IMR-90 (cell line): ENCODE data around the gene GABBR2. TPM values are rescaled to one million over a fixed set of nuclear protein-coding genes. Genes with fewer than 3 reads are reported as not detected.

Experiments used
- ATAC-seq: fragments of 200-7000 bp; cut with Tn5 transposase; 2 replicates; pipeline ENCODE4 v1.9.1; 2020; ENCODE audit warnings: low read depth, mild to moderate bottlenecking, moderate library complexity
- BruUV-seq: library from RNA; stranded (reverse); fragments of 400-500 nt; replicated peaks from 2 replicates; lab custom pipeline; 2021; lab: Mats Ljungman, UMichigan
- CTCF ChIA-PET: fragments of 300-600 bp; formaldehyde crosslinking; extraction: SDS; loops from one replicate; lab custom pipeline; 2021; ENCODE audit warnings: antibody characterized with exemption; lab: Yijun Ruan, JAX
- POLR2A ChIA-PET: fragments of 300-600 bp; sonication (Branson Sonifier 250); formaldehyde crosslinking; loops from one replicate; lab custom pipeline; 2022; ENCODE audit warnings: antibody characterized with exemption; ENCODE audit not compliant: unreplicated experiment; lab: Charles Lee
- DNase-seq: peaks from one replicate; pipeline ENCODE4 v3.0.0; 2013
- H2AFZ ChIP-seq: replicated peaks from 2 replicates; pipeline ENCODE3; 2013; ENCODE audit warnings: low read length, mild to moderate bottlenecking; ENCODE audit not compliant: poor library complexity
- H2AK5ac ChIP-seq: 2 replicates; pipeline ENCODE4 v1.6.1; 2013; ENCODE audit warnings: low read depth, low read length, inconsistent platforms
- H2AK9ac ChIP-seq: replicated peaks from 2 replicates; pipeline ENCODE3; 2013; ENCODE audit warnings: mild to moderate bottlenecking, low read depth, low read length, moderate library complexity; ENCODE audit not compliant: poor library complexity
- H2BK120ac ChIP-seq: 2 replicates; pipeline ENCODE4 v1.6.1; 2013; ENCODE audit warnings: low read depth, low read length, inconsistent platforms
- H2BK15ac ChIP-seq: 3 replicates; pipeline ENCODE4 v1.6.1; 2013; ENCODE audit warnings: low read depth, low read length, inconsistent platforms
- H2BK20ac ChIP-seq: 2 replicates; pipeline ENCODE4 v1.6.1; 2013; ENCODE audit warnings: low read depth, mild to moderate bottlenecking, inconsistent platforms, low read length, moderate library complexity
- H2BK5ac ChIP-seq: 2 replicates; pipeline ENCODE4 v1.6.1; 2013; ENCODE audit warnings: mild to moderate bottlenecking, low read depth, low read length, inconsistent platforms; ENCODE audit not compliant: poor library complexity, severe bottlenecking
- H3K14ac ChIP-seq: replicated peaks from 2 replicates; pipeline ENCODE4 v1.6.1; 2013; ENCODE audit warnings: low read depth, low read length, inconsistent platforms
- H3K18ac ChIP-seq: 2 replicates; pipeline ENCODE4 v1.6.1; 2013; ENCODE audit warnings: low read depth, low read length, control low read depth
- H3K23ac ChIP-seq: 2 replicates; pipeline ENCODE4 v1.6.1; 2013; ENCODE audit warnings: low read depth, low read length, inconsistent platforms
- H3K27ac ChIP-seq: 2 replicates; pipeline ENCODE4 v1.5.1; 2013; ENCODE audit warnings: mild to moderate bottlenecking, control low read depth, low read length; ENCODE audit not compliant: insufficient read depth
- H3K27me3 ChIP-seq: 2 replicates; pipeline ENCODE4 v1.6.1; 2013; ENCODE audit warnings: low read length; ENCODE audit not compliant: control insufficient read depth, insufficient read depth
- H3K36me3 ChIP-seq: 2 replicates; pipeline ENCODE4 v1.6.1; 2013; ENCODE audit warnings: low read length, mixed read lengths; ENCODE audit not compliant: control insufficient read depth, insufficient read depth
- H3K4ac ChIP-seq: 2 replicates; pipeline ENCODE4 v1.6.1; 2013; ENCODE audit warnings: low read depth, low read length, inconsistent platforms
- H3K4me1 ChIP-seq: 2 replicates; pipeline ENCODE4 v1.6.1; 2013; ENCODE audit warnings: low read length, mixed read lengths; ENCODE audit not compliant: control insufficient read depth, insufficient read depth
- H3K4me2 ChIP-seq: 2 replicates; pipeline ENCODE4 v1.6.1; 2013; ENCODE audit warnings: low read depth, mild to moderate bottlenecking, control low read depth, low read length, moderate library complexity
- H3K4me3 ChIP-seq: 2 replicates; pipeline ENCODE4 v1.5.1; 2013; ENCODE audit warnings: low read depth, mild to moderate bottlenecking, control low read depth, low read length, moderate library complexity; ENCODE audit not compliant: insufficient read depth
- H3K56ac ChIP-seq: 2 replicates; pipeline ENCODE4 v1.6.1; 2013; ENCODE audit warnings: low read length, inconsistent platforms; ENCODE audit not compliant: insufficient read depth; ENCODE audit errors: extremely low read depth
- H3K79me1 ChIP-seq, 2 experiments: 2 replicates each; pipeline ENCODE4 v1.6.1; 2013; ENCODE audit warnings: low read length in 2 of 2, inconsistent platforms in 1 of 2, low read depth in 1 of 2
- H3K9ac ChIP-seq: 2 replicates; pipeline ENCODE4 v1.6.1; 2013; ENCODE audit warnings: low read depth, low read length, control low read depth
- H3K9me1 ChIP-seq: 2 replicates; pipeline ENCODE4 v1.6.1; 2013; ENCODE audit warnings: low read length, inconsistent platforms; ENCODE audit not compliant: insufficient read depth
- H3K9me3 ChIP-seq: 2 replicates; pipeline ENCODE4 v1.6.1; 2013; ENCODE audit warnings: low read length; ENCODE audit not compliant: control insufficient read depth, insufficient read depth
- H4K20me1 ChIP-seq: 2 replicates; pipeline ENCODE4 v1.6.1; 2013; ENCODE audit warnings: low read length, inconsistent platforms; ENCODE audit not compliant: insufficient read depth
- H4K5ac ChIP-seq: 2 replicates; pipeline ENCODE4 v1.6.1; 2013; ENCODE audit warnings: mild to moderate bottlenecking, low read depth, low read length, control low read depth
- H4K8ac ChIP-seq, 2 experiments: 2 replicates each; pipeline ENCODE4 v1.6.1; 2013; ENCODE audit warnings: low read depth in 2 of 2, low read length in 2 of 2, control low read depth in 1 of 2, inconsistent platforms in 1 of 2
- H4K91ac ChIP-seq: 2 replicates; pipeline ENCODE4 v1.6.1; 2013; ENCODE audit warnings: low read depth, low read length, inconsistent platforms; ENCODE audit not compliant: insufficient read depth
- CEBPB ChIP-seq: IDR thresholded peaks from 2 replicates; pipeline ENCODE4 v1.6.1; 2012; ENCODE audit warnings: low read depth, low read length, improper control_type of control experiment
- FOS ChIP-seq: fragments of 150-350 bp; IDR thresholded peaks from 2 replicates; pipeline ENCODE4 v1.6.1; 2016; ENCODE audit warnings: low read depth, low read length
- MAFK ChIP-seq: IDR thresholded peaks from 2 replicates; pipeline ENCODE4 v1.6.1; 2012; ENCODE audit warnings: low read depth, low read length, improper control_type of control experiment
- MXI1 ChIP-seq: IDR thresholded peaks from 2 replicates; pipeline ENCODE4 v1.6.1; 2012; ENCODE audit warnings: low read depth, mild to moderate bottlenecking, low read length, moderate library complexity, borderline replicate concordance
- NFE2L2 ChIP-seq: fragments of 150-350 bp; IDR thresholded peaks from 2 replicates; pipeline ENCODE4 v1.6.1; 2016; ENCODE audit warnings: low read depth, mild to moderate bottlenecking, low read length
- RCOR1 ChIP-seq: IDR thresholded peaks from 2 replicates; pipeline ENCODE4 v1.6.1; 2012; ENCODE audit warnings: mild to moderate bottlenecking, low read length, improper control_type of control experiment; ENCODE audit not compliant: insufficient replicate concordance
- RFX5 ChIP-seq: IDR thresholded peaks from 2 replicates; pipeline ENCODE4 v1.8.0; 2012; ENCODE audit warnings: low read depth, mild to moderate bottlenecking, low read length, moderate library complexity
- WGBS, 2 experiments: methylation state at CpG; one replicate each; pipeline versions ENCODE4 v1.1.5 to v1.1.7; 2013; ENCODE audit warnings: missing lambda C conversion rate in 2 of 2; ENCODE audit not compliant: insufficient read length in 1 of 2; ENCODE audit errors: extremely low coverage in 2 of 2; 5-methylcytosine and 5-hydroxymethylcytosine counted together
- dilution Hi-C: fragments of 300-500 bp; cut with HindIII; formaldehyde crosslinking; loops from one replicate; pipeline ENCODE4 v1.14.3; 2018; ENCODE audit warnings: low sequenced_read_pairs; ENCODE audit not compliant: unreplicated experiment
- in situ Hi-C: fragments of 300-500 bp; cut with MboI; formaldehyde crosslinking; loops from 3 replicates; pipeline ENCODE4 v1.14.3; 2019; ENCODE audit warnings: low sequenced_read_pairs, inconsistent platforms, mixed read lengths
- intact Hi-C: fragments of 100-400 bp; cut with micrococcal nuclease; formaldehyde crosslinking; loops from 2 replicates; pipeline ENCODE4 v1.10.0; 2022
- polyA plus RNA-seq, 3 experiments: library from polyadenylated mRNA; depleted of rRNA; stranded (reverse); fragments of >200 nt; gene quantifications; 2 replicates each; pipeline ENCODE4 v1.2.3, GENCODE V29; 2012; ENCODE audit warnings: low replicate concordance in 1 of 3
- total RNA-seq: library from RNA; depleted of rRNA; stranded (reverse); fragments of >200 nt; gene quantifications from 2 replicates; pipeline ENCODE4 v1.2.3, GENCODE V29; 2012
- TF ChIP-seq, protein P1 (sequence below): conservative IDR thresholded peaks from 2 replicates; pipeline ENCODE4 v1.5.1; 2012; ENCODE audit warnings: mild to moderate bottlenecking, low read depth, low read length, improper control_type of control experiment
- TF ChIP-seq, protein P2 (sequence below): fragments of 150-350 bp; IDR thresholded peaks from 2 replicates; pipeline ENCODE4 v1.6.1; 2017; ENCODE audit warnings: mild to moderate bottlenecking, antibody characterized with exemption, low read length, low read depth

Gene GABBR2
- total and polyA plus RNA-seq, 2 of the 4 experiments (the other 2 are of a cell fraction), result 14.2 to 20.3 TPM

DNA sequence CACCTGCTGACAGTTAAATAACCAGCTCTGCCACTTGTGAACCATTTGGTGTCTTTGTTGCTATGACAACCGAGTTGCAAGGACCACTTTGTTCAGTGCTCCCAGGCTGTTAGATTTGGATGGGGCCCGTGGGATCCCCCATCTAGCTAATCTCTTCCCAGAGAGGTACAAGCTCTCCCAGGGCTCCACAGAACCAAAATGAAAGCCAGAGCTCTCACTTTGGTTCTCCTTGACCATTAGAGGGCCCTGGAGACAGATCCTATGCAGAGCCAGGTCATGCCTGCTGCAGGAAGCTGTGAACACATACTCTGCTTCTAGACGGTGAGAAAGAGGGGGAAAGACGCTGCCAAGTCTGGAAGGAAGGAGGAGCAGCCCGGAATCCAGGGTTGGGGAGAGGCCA, 224.6 kb downstream of the GABBR2 start (continued):
- no peak for TF ChIP-seq NFE2L2

DNA sequence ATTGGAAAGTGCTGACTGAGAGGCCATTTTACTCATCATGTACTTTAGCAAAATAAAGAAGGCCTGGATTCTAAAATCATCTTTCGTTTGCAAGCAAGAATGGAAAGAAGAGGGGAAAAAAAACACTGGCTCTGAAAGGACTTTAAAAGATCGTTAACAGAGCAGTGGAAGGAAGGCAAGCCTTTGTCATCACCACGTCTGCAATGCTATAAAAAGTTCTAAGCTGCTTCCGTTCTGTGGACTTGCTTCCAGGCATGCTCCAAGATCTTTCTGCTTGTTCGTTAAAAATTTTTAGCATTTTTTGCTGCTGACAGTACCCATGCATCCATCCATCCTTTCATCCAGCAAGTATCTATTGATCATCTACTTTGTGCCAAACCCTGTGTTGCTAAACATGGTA, 226.5 kb downstream of the GABBR2 start:
- Histone ChIP-seq H3K9ac (no peak overlapping the region), H2BK5ac (peak overlapping the region; percentile 59), H3K4me2 (no peak overlapping the region), H3K4me3 (no peak overlapping the region), H2BK15ac (no peak overlapping the region), H3K56ac (no peak overlapping the region), H4K91ac (no peak overlapping the region), H3K14ac (0 out of 2 replicates have a peak overlapping the region, but pooled peaks have one; percentile 78), H2BK120ac (peak overlapping the region; percentile 67; the same call in 1 of the 2 replicates), H3K27me3 (no peaks in the 10 kb centered on the region), H3K9me3 (no peaks in the 10 kb centered on the region), H3K9me1 (peaks cover 38% of the 10 kb centered on the region), H2AFZ (no peak overlapping the region), H4K20me1 (no peaks in the 10 kb centered on the region), H3K23ac (no peak overlapping the region), H3K36me3 (no peaks in the 10 kb centered on the region; the same call in 1 of the 2 replicates), H3K4ac (peak overlapping the region; percentile 65; the same call in 1 of the 2 replicates), H3K4me1 (peaks cover 12% of the 10 kb centered on the region), H2BK20ac (peak overlapping the region; percentile 32; the same call in 1 of the 2 replicates), H2AK9ac (no peak overlapping the region), H2AK5ac (no peak overlapping the region), H3K27ac (no peak overlapping the region), H3K18ac (no peak overlapping the region), H4K5ac (no peak overlapping the region; the same call in 1 of the 2 replicates), H4K8ac (peak overlapping the region in 1 of 2 experiments; percentile 59; a peak in 1 of 4 replicates), H3K79me1 (peaks cover 7 to 37% of the 10 kb centered on the region in 2 experiments; a peak in 3 of 4 replicates)
- TF ChIP-seq, protein P1, sequence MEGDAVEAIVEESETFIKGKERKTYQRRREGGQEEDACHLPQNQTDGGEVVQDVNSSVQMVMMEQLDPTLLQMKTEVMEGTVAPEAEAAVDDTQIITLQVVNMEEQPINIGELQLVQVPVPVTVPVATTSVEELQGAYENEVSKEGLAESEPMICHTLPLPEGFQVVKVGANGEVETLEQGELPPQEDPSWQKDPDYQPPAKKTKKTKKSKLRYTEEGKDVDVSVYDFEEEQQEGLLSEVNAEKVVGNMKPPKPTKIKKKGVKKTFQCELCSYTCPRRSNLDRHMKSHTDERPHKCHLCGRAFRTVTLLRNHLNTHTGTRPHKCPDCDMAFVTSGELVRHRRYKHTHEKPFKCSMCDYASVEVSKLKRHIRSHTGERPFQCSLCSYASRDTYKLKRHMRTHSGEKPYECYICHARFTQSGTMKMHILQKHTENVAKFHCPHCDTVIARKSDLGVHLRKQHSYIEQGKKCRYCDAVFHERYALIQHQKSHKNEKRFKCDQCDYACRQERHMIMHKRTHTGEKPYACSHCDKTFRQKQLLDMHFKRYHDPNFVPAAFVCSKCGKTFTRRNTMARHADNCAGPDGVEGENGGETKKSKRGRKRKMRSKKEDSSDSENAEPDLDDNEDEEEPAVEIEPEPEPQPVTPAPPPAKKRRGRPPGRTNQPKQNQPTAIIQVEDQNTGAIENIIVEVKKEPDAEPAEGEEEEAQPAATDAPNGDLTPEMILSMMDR, result no peak
- TF ChIP-seq, protein P2, sequence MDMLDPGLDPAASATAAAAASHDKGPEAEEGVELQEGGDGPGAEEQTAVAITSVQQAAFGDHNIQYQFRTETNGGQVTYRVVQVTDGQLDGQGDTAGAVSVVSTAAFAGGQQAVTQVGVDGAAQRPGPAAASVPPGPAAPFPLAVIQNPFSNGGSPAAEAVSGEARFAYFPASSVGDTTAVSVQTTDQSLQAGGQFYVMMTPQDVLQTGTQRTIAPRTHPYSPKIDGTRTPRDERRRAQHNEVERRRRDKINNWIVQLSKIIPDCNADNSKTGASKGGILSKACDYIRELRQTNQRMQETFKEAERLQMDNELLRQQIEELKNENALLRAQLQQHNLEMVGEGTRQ, result no peak
- TF ChIP-seq MAFK (no peak), FOS (no peak), MXI1 (no peak), CEBPB (no peak), RFX5 (no peak), RCOR1 (no peak)
- ChIA-PET POLR2A (no interaction called here), CTCF (no interaction called here)
- DNase-seq (no peak), ATAC-seq (no peak)
- in situ Hi-C loops, result no loop called here
- no TSS peak for BruUV-seq
- intact Hi-C loops, result no loop called here
- dilution Hi-C loops, result no loop called here
- 100% methylated on average over 2 of the region's 5 CpGs; no CpG with 5 or more reads in 1 of the 2 experiments for WGBS, 2 experiments
